Heart right ventricle (tissue), 16 donors: ENCODE data around the gene GRM3. TPM values are rescaled to one million over a fixed set of nuclear protein-coding genes. Genes with fewer than 3 reads are reported as not detected.

Experiments used
- ATAC-seq, 8 donors: fragments of 200-7000 bp; cut with Tn5 transposase; one replicate each; pipeline ENCODE4 v1.9.1; 2020; ENCODE audit warnings: mild to moderate bottlenecking in 8 of 8, moderate library complexity in 8 of 8, moderate number of reproducible peaks in 1 of 8
- DNase-seq, 2 donors: peaks; one replicate each; pipeline ENCODE4 v3.0.0-alpha.2; 2020
- H3K27ac ChIP-seq, 10 donors: fragments of 200-600 bp; sonication (generic) in 2 of 10; one replicate each; pipeline versions ENCODE4 v1.5.0 to v1.8.0; 2020 to 2022; ENCODE audit warnings: mild to moderate bottlenecking in 3 of 10
- H3K27me3 ChIP-seq, 7 donors: fragments of 200-600 bp; one replicate each; pipeline ENCODE4 v1.8.0; 2021 to 2022; ENCODE audit warnings: mild to moderate bottlenecking in 2 of 7
- H3K36me3 ChIP-seq, 9 donors: fragments of 200-600 bp; sonication (generic) in 1 of 9; one replicate each; pipeline versions ENCODE4 v1.5.0 to v1.8.0; 2020 to 2022; ENCODE audit warnings: mild to moderate bottlenecking in 2 of 9
- H3K4me1 ChIP-seq, 9 donors: fragments of 200-600 bp; sonication (generic) in 1 of 9; one replicate each; pipeline versions ENCODE4 v1.5.0 to v1.8.0; 2020 to 2022; ENCODE audit warnings: mild to moderate bottlenecking in 4 of 9
- H3K4me3 ChIP-seq, 10 donors: fragments of 200-600 bp; sonication (generic) in 2 of 10; one replicate each; pipeline versions ENCODE4 v1.5.0 to v1.8.0; 2020 to 2022; ENCODE audit warnings: mild to moderate bottlenecking in 7 of 10, moderate library complexity in 2 of 10
- H3K9me3 ChIP-seq, 11 donors: fragments of 200-600 bp in 10 of 11; sonication (generic) in 2 of 11; one replicate each; pipeline versions ENCODE4 v1.5.0 to v1.8.0; 2013 to 2022; ENCODE audit warnings: mild to moderate bottlenecking in 2 of 11, control low read depth in 1 of 11, moderate library complexity in 1 of 11
- WGBS, 2 donors: extraction: QIAGEN DNeasy Blood & Tissue Kit; methylation state at CpG; one replicate each; pipeline ENCODE4 v1.1.7; 2013; ENCODE audit warnings: inconsistent platforms in 1 of 2; 5-methylcytosine and 5-hydroxymethylcytosine counted together
- intact Hi-C, 10 donors: fragments of 100-400 bp; cut with DNase I; formaldehyde crosslinking; loops; one replicate each; pipeline versions ENCODE4 v1.11.1 to v1.14.2; 2022
- polyA plus RNA-seq, 2 donors: library from polyadenylated mRNA; stranded (reverse); fragments of 200-250 nt; gene quantifications; one replicate each; pipeline ENCODE4 v1.2.3, GENCODE V29; 2013
- total RNA-seq, 10 donors: library from RNA; stranded (reverse); fragmentation: NEBNext Ultra II Directional in 3 of 10; extraction: Animal tissue kit (Norgen Biotek cat#: 25700) in 3 of 10; gene quantifications; one replicate each; pipeline versions ENCODE4 v1.2.1 to v1.2.4, GENCODE V29; 2021 to 2023
- TF ChIP-seq, protein P1 (sequence below), 9 donors: fragments of 200-600 bp; sonication (generic) in 2 of 9; IDR thresholded peaks; one replicate each; pipeline versions ENCODE4 v1.5.0 to v1.8.0; 2021 to 2022; ENCODE audit warnings: antibody characterized with exemption in 9 of 9, mild to moderate bottlenecking in 5 of 9, moderate library complexity in 1 of 9
- donor health status: Arrhythmogenic right ventricular cardiomyopathy.
- donor health status: ischemic (EF 13 %, LVEDD 7.1; RV severe dilation, severe dysfunction).
- donor health status: healthy with polysubstance abuse.
- donor health status: DM: no; HTN: yes; CAD: no.
- donor health status: DM: no; HTN: no; CAD: no.
- donor health status: ischemic (EF 25% LVEDD 6.9; RV normal size, moderate dysfunction).
- donor health status: ischemic (EF 25% LVEDD 5.7; RV mildly dilated, moderate dysfunction).
- donor health status: healthy.
- donor health status: DM: yes; HTN: yes; CAD: no.
- donor health status: Ischemic cardiomyopathy.
- donor health status: ischemic (EF 35%, LVEDD 5.7; RV mildly dilated, moderate dysfunction).
- donor health status: nonischemic (EF 11% LVEDD 7.7; RV severe dilation, severe dysfunction).
- donor health status: DM: yes; HTN: yes; CAD: no.
- donor health status: PGD.
- donor health status: ischemic (EF 29% LVEDD 5.4; RV normal size, mild dysfunction).
- donor health status: nonischemic (EF 23%, LVEDD 6.1; RV moderate dilation, normal function).

The GRM3 gene
- total and polyA plus RNA-seq, 12 donors, result 0.01 to 0.24 (median 0.15) TPM; not detected in 9

DNA sequence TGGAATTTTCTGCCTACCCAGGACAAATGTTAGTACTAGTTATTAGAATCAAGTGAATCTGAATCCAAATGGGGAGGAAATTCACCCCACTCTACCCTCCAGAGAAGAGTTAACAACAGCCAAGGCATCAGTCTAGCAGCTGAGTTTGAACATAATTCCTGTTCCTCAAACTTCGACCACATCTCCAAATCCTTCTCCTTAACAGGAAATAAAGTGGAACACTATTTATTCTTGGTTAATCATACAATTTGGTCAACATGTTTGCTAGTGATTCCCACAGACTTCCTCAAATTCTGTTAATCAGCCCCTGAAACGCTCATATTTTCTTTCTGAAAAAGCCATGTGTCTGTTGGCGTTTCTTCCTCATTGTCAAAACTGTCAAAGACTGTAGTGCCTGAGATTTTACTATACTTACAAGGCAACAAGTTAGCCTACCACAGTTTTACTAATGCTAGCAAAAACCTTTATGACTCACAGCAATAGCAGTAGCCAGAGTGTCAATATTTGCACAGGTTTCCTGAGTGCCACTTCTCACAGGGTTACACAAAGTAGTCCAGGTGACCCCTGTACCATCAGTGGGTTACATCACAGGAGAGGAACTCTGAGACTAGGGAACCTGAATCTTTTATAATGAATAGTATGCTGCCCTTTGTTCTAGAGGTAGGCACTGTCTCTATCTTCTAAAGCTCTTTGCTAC is 202.9 kb downstream of the GRM3 start:
- H3K27me3 ChIP-seq, result no peaks in the 10 kb centered on the region
- no peaks in the 10 kb centered on the region for H3K4me1 ChIP-seq
- WGBS, 2 donors, result 78 to 80% methylated on average over 3 of the region's 3 CpGs
- H3K4me3 ChIP-seq, result no peak overlapping the region
- TF ChIP-seq, protein P1, sequence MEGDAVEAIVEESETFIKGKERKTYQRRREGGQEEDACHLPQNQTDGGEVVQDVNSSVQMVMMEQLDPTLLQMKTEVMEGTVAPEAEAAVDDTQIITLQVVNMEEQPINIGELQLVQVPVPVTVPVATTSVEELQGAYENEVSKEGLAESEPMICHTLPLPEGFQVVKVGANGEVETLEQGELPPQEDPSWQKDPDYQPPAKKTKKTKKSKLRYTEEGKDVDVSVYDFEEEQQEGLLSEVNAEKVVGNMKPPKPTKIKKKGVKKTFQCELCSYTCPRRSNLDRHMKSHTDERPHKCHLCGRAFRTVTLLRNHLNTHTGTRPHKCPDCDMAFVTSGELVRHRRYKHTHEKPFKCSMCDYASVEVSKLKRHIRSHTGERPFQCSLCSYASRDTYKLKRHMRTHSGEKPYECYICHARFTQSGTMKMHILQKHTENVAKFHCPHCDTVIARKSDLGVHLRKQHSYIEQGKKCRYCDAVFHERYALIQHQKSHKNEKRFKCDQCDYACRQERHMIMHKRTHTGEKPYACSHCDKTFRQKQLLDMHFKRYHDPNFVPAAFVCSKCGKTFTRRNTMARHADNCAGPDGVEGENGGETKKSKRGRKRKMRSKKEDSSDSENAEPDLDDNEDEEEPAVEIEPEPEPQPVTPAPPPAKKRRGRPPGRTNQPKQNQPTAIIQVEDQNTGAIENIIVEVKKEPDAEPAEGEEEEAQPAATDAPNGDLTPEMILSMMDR (IDR thresholded peaks at IDR 0.05), result no peak
- H3K36me3 ChIP-seq, result no peaks in the 10 kb centered on the region
- H3K9me3 ChIP-seq, result peaks cover 0 to 11% (median 0%) of the 10 kb centered on the region in 11 donors
- ATAC-seq (no peak), DNase-seq (no peak)
- H3K27ac ChIP-seq, result no peak overlapping the region
- intact Hi-C loops, result no loop called here

DNA sequence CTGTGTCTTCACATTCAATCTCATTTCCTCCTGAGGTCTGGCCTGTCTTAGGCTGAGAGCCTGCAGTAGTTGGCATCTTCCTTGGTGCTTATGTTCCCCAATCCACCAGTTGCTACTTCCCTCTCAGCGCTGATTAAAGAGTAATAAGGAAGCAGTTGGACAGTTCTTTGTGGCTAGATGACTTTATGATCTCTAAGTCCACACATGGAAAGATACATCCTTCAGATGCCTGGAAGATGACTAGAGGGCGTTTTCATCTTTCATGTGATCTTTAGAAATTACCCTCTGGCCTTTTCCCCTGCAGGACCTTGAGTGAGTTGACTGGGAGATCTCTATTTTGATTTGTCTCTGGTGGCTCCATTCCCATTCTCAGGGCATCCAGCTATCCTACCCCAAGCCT is 204.5 kb downstream of the GRM3 start:
- TF ChIP-seq, protein P1 (IDR thresholded peaks at IDR 0.05), result no peak
- Histone ChIP-seq H3K4me1 (no peaks in the 10 kb centered on the region), H3K27me3 (no peaks in the 10 kb centered on the region), H3K27ac (no peak overlapping the region), H3K36me3 (no peaks in the 10 kb centered on the region), H3K9me3 (peaks cover 0 to 11% (median 0%) of the 10 kb centered on the region in 11 donors), H3K4me3 (no peak overlapping the region)
- 76 to 82% methylated on average over 2 of the region's 2 CpGs for WGBS, 2 donors
- intact Hi-C loops, result no loop called here
- ATAC-seq, result no peak
- no peak for DNase-seq

DNA sequence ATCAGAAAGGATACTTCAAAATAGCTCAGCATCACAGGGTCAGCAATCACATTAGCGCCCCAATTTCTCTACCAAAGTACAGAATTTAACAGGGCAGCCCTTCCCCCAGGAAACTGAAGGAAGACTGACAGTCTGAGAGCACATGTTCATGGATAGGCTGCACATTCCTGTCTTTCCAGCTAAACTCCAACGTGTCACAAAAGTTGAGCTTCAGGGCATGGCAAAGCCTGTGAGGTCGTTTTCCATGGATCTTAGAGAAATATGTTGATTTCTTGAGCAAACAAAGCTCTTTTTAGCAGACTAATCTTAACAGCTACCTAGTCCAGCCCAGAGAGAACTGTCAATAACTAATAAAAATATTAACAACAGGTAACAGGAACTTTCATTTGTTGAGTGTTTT is 207.9 kb downstream of the GRM3 start:
- intact Hi-C loops, result no loop called here

DNA sequence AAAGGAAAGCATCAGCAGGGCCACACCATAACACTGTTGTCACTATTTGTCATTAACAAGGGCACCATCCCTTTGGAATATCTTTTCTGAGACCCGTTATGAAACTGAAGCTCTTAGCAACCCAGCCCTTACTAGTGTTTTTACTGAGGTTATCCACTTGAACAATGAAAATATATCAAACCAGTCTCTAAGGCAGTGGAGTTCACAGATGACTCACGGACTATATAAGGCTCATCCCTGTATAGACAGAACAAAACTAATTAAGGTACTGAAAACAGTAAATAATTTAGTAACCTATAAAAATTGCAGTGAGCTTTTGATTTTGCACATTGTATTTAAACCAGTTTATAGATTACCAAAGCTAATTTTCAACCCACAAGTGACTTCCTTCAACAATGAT is 219.7 kb downstream of the GRM3 start:
- ATAC-seq, result no peak

More for the DNA sequence above, 207.9 kb downstream of the GRM3 start:
- TF ChIP-seq, protein P1 (IDR thresholded peaks at IDR 0.05), result no peak
- Histone ChIP-seq H3K27me3 (no peaks in the 10 kb centered on the region), H3K4me1 (no peaks in the 10 kb centered on the region), H3K4me3 (no peak overlapping the region), H3K9me3 (no peaks in the 10 kb centered on the region), H3K36me3 (no peaks in the 10 kb centered on the region), H3K27ac (no peak overlapping the region)
- DNase-seq (no peak), ATAC-seq (no peak)
- 52 to 57% methylated on average over 3 of the region's 3 CpGs for WGBS, 2 donors

More for the DNA sequence above, 219.7 kb downstream of the GRM3 start:
- Histone ChIP-seq H3K27ac (no peak overlapping the region), H3K4me3 (no peak overlapping the region), H3K4me1 (no peaks in the 10 kb centered on the region), H3K27me3 (no peaks in the 10 kb centered on the region), H3K9me3 (peaks cover 0 to 8% (median 0%) of the 10 kb centered on the region in 11 donors), H3K36me3 (no peaks in the 10 kb centered on the region)
- 89 to 93% methylated on average over 2 of the region's 2 CpGs for WGBS, 2 donors
- intact Hi-C loops, result no loop called here
- DNase-seq, result no peak
- TF ChIP-seq, protein P1 (IDR thresholded peaks at IDR 0.05), result no peak
